Retina (tissue), 1 donor: ENCODE data around the gene RBM41.
"Not testable (repeated sequence)": the region's sequence is repeated elsewhere in the genome, so short reads cannot be mapped to it uniquely, and the experiment has no call there.

ENCODE experiments used
- DNase-seq: peaks from one replicate; pipeline ENCODE4 v3.0.0-alpha.2; 2016

The RBM41 gene

GRCh38 chrX:107118322-107119147, at the start of gene RBM41:
TSS of gene RBM41 (minus strand) at chrX:107118822. CDS start at chrX:107118773, 49 bp downstream.
- DNase-seq, result peak; percentile 85

GRCh38 chrX:107168257-107168656, 49.6 kb upstream of the RBM41 start:
- no peak for DNase-seq

- no peak for DNase-seq
Measured at GRCh38 chrX:107167163-107167921, 48.7 kb upstream of the RBM41 start.

GRCh38 chrX:107157618-107158017, 39.0 kb upstream of the RBM41 start:
- not testable (repeated sequence) for DNase-seq

GRCh38 chrX:107155621-107156430, 37.2 kb upstream of the RBM41 start:
- peak; percentile 6 for DNase-seq

GRCh38 chrX:107154787-107155620, 36.4 kb upstream of the RBM41 start:
- no peak for DNase-seq

- DNase-seq, result no peak
Measured at GRCh38 chrX:107153005-107153404, 34.4 kb upstream of the RBM41 start.

GRCh38 chrX:107146670-107147069, 28.0 kb upstream of the RBM41 start:
- no peak for DNase-seq

- DNase-seq, result no peak
Measured at GRCh38 chrX:107135965-107136307, 17.3 kb upstream of the RBM41 start.

- no peak for DNase-seq
Measured at GRCh38 chrX:107135049-107135964, 16.7 kb upstream of the RBM41 start.

- no peak for DNase-seq
Measured at GRCh38 chrX:107123750-107124149, 5.1 kb upstream of the RBM41 start.

GRCh38 chrX:107119283-107119682, 661 bp upstream of the RBM41 start:
- DNase-seq, result no peak

GRCh38 chrX:107117993-107118321, 665 bp downstream of the RBM41 start:
- DNase-seq, result no peak

- DNase-seq, result no peak
Measured at GRCh38 chrX:107107459-107107858, 11.2 kb downstream of the RBM41 start.

GRCh38 chrX:107102980-107103379, 15.6 kb downstream of the RBM41 start:
- no peak for DNase-seq

GRCh38 chrX:107076158-107076557, 42.5 kb downstream of the RBM41 start:
- no peak for DNase-seq

GRCh38 chrX:107057731-107058130, 60.9 kb downstream of the RBM41 start:
- DNase-seq, result not testable (repeated sequence)

- no peak for DNase-seq
Measured at GRCh38 chrX:107054978-107055377, 63.6 kb downstream of the RBM41 start.

GRCh38 chrX:107050195-107050709, 68.4 kb downstream of the RBM41 start:
- DNase-seq, result no peak

GRCh38 chrX:107047622-107048021, 71.0 kb downstream of the RBM41 start:
- no peak for DNase-seq

GRCh38 chrX:107029752-107030151, 88.9 kb downstream of the RBM41 start:
- DNase-seq, result no peak
